Suppressor macrophage treated with lipopolysaccharide for 4 hours (primary cell): ENCODE results near the gene KCNC1.

Source experiments
- DNase-seq: peaks from one replicate; pipeline ENCODE4 v3.0.0-alpha.2; 2020

The KCNC1 gene

DNA sequence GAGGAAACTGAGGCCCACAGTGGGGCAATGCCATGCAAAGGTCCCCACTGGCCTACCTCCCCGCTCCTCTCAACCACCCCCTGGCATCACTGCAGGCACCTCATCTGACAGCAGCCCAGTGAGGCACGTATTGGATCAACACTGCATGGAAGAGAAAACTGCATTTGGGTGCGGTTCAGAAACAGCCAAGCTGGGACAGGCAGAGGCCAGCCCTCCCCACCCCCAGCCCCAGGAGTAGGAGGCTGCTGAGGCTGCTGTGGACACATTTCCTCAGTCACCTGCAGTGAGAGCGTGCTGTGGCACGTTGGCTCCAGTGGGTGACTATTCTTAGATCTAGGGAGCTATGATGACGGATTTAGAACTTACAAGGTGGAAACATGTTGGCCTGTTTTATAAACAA lies 63.7 kb downstream of the KCNC1 start:
- no peak for DNase-seq

DNA sequence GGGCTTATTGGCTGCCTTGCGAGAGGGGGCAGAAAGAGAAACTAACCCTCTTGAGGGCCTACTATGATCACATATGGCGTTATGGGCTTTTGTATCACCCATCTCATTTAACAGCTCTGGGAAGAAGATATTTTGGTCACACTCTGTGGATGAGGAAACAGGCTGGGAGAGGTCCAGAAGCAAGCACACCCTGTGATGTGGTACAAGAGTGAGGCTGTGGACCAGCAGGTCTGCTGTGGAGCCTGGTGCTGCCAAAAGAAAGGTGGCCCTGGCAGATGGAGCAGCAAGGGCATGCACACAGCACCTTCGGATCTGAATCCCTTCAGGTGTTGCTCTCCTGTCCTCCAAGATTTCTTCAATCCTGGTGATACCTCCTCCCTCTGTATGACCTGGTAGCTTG lies 64.1 kb downstream of the KCNC1 start:
- no peak for DNase-seq

- no peak for DNase-seq
Measured at GRCh38 chr11:17799147-17799546, 64.6 kb downstream of the KCNC1 start.

- DNase-seq: no peak
Measured at GRCh38 chr11:17801166-17801565, 66.6 kb downstream of the KCNC1 start.

- DNase-seq: no peak
Measured at GRCh38 chr11:17802491-17802890, 67.9 kb downstream of the KCNC1 start.

- no peak for DNase-seq
Measured at GRCh38 chr11:17803754-17804334, 69.3 kb downstream of the KCNC1 start.

GRCh38 chr11:17805043-17805442 lies 70.5 kb downstream of the KCNC1 start:
- no peak for DNase-seq

GRCh38 chr11:17805873-17806272 lies 71.3 kb downstream of the KCNC1 start:
- no peak for DNase-seq

GRCh38 chr11:17807034-17807433 lies 72.5 kb downstream of the KCNC1 start:
- no peak for DNase-seq

- no peak for DNase-seq
Measured at GRCh38 chr11:17810041-17810440, 75.5 kb downstream of the KCNC1 start.

- DNase-seq: no peak
Measured at GRCh38 chr11:17810746-17811145, 76.2 kb downstream of the KCNC1 start.

GRCh38 chr11:17811352-17811751 lies 76.8 kb downstream of the KCNC1 start:
- no peak for DNase-seq

- no peak for DNase-seq
Measured at GRCh38 chr11:17812091-17812864, 77.7 kb downstream of the KCNC1 start.

DNA sequence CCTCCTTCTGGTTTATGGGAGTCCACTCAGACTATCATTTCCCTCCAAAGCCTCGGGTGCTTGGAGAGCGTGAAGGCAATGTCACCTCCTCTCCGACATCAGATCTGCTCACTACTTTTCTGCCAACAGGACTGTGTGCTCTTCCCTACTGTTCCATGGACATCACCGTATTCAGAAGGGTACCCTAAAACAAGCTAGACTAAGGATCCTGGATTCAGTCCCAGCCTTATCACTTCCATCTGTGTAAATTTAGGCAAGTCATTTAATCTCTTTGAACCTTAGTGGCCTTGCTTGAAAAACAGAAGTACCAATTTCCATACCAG lies 78.2 kb downstream of the KCNC1 start:
- no peak for DNase-seq

DNA sequence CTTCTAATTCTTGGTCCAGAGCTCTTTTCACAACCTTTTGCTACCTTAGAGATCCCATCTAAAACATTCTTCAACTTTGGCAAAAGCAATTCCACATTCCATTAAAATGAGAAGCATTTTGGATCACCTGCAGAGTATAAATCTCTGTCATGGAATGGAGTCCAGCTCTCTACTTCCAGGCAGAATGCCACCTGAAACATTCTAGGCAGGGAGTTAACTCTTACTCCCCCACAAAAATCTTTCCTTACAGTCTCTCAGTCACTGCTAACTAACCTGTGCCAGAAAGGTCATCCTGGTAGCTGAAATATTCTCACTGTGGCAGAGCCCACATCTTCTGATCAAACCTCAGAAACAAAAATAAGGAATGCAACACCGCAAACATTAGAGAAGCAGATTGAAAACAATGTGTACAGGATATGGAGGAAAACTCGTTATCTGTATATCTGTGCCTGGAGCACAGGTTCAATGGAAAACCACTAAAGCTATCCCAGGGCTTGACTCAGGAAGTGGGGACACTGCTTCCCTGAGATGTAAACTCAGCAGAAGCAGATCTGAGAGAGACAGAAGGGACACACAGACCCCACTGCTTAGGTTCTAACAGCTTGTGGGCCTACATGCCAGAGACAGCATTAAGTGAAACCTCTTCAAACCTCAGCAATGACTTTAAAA lies 78.9 kb downstream of the KCNC1 start:
- no peak for DNase-seq

DNA sequence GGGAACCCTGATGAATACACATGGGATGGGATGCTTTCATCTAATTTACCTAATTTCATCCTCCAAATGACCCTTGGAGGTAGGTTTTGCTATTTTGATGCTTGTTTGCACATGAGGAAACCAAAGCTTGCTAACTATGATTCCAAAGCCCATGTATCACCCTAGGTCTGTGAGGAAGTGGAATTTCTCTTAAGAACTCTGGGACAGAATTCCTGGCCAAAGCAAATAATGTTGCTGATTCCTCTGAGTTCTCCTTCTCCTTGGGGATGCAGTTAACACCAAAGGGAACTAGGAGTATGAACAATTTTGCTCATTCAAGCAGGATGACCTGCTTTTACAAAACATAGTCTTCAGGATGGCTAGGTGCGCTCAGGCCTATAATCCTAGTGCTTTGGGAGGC lies 80.0 kb downstream of the KCNC1 start:
- no peak for DNase-seq

DNA sequence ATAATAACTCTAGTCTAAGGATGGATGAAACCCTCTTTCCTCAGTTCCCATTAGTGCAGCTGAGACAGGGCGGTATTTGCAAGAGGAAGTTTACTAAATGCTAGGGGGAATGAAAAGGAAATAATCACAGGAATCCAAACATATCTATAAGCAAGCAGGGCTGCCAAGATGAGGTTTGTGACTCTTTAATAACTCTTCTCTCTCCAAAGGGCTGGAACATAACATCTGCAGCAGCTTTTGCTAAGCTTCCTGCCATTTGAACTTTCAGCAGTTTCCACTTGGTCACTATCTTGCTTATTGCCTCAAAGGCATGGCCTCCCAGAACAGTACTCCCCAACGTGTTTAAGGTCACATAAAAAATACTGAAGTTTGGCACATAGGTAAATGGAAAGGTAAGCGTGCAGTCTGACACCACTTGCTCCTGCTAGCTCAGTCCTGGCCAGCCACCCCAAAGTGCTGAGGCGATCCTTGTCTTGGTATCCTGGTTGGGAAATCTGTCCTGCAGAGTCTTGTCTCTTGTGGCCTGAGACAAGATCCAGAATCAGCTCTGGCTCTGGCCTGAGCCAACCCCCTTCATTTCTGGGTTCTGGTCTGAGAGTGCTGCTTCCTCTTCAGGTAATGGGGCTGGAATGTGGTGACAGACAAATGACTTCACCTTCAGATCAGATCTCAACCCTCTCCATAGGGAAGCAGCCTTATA lies 81.8 kb downstream of the KCNC1 start:
- DNase-seq: no peak

- DNase-seq: peak; percentile 24
Measured at GRCh38 chr11:17821648-17822400, 87.2 kb downstream of the KCNC1 start.

GRCh38 chr11:17822401-17822781 lies 87.8 kb downstream of the KCNC1 start:
- no peak for DNase-seq

GRCh38 chr11:17827006-17827405 lies 92.4 kb downstream of the KCNC1 start:
- no peak for DNase-seq

DNA sequence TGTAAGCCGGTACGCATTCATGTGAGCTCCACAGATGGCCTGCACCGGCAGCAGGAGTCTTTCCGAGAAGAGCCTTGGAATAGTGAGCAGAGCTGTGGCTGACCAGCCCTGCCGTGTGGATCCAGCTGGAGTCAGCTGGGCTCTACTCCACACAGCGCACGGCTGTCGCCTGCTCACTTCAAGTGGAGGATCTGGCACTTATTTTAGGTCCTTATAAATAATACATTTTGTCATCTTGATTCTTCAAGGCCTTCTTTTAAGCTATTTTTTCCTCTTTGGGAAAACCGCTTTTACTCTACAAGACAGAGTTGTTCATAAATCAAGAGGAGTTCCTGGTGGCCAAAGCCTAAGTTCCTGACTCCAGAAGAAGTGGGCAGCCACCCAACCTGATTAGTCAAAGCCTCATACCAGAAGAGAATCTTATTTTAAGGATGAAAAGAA lies 93.8 kb downstream of the KCNC1 start:
- no peak for DNase-seq

DNA sequence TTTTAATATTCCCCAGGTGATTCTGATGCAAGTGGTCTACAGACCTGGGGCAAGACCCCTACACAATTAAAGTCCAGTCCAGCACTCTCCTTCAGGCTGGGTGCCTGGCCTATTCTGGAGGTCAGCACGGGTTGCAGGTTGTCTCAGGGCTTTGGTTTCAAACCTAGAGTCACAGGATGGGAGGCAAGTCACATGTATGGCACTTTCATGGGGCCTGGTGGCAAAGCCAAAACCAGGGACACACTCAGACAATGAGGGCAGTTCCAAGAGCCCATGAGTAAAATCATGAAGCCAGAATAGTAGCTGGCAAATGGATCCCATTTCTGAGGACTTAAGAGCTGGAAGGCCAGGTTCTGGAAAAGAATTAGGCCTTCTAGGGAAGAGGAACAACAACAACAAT lies 96.6 kb downstream of the KCNC1 start:
- no peak for DNase-seq

DNA sequence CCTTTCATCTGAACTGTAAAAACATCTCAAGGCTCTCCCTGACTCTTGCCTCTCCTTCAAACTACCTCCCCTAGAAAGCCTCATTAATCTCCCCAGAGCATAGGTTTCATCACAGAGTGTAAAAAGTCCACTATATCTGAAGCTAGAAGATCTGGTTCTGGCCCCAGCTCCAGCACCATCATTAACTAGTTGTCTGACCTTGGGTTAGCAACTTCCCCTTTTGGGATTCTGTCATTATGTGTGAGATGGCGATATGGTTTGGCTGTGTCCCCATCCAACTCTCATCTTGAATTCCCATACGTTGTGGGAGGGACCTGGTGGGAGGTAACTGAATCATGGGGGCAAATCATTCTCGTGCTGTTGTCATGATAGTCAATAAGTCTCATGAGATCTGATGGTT lies 97.3 kb downstream of the KCNC1 start:
- DNase-seq: no peak
